HL-60/S4 treated with phorbol 12-myristate 13-acetate at 8.2 ng/mL for 4 days and 3 days (cell line): Measurements from ENCODE around the gene PANK2.
"Not testable (repeated sequence)": the region's sequence is repeated elsewhere in the genome, so short reads cannot be mapped to it uniquely, and the experiment has no call there.

Experiments used
- in situ Hi-C: fragments of 300-500 bp; cut with MboI; formaldehyde crosslinking; loops from 2 replicates; pipeline ENCODE4 v1.15.0; 2022; ENCODE audit warnings: low sequenced_read_pairs

PANK2 gene

DNA sequence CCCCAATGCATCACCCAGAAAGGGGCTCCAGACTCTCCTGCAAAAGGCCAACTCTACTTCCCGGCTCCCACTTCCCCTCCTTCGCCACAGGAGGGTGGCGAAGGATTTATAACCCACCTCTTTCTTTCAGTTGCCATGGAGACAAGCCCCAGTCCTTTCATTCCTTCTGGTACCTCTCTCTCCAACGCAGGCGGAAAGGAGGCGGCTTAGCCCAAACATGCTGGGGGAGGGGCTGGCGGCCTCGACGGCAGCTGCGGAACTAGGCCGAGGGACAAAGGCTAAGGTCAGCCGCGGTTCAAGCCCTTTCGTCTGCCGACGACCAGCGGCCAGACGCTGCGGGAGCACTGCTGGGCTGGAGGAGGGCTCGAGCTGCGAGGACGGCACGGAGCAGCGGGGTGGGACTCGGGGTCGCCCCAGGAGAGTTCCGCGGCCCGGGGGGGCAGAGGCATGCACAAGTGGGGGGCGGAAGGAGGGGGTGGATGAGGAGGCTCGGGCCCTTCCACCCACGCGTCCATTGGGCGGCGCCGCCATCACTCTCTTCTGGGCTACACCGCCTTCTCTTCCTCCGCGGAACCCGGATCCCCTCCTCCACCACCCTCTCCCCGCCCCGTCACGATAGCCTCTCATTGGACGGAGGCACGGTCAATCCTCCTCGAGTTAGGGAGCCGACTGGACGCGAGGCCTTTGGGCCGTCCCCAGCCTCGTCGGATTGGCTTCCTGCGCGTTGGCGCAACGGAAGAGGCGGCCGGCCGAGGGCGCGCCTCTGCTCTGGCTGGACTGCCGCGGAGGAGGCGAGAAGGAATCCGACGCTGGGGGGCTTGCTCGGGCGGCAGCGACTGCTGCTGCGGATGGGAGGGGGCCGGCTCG, at the start of gene PANK2:
Gene PANK2 (plus strand): TSS at position 766 of the 867 bp plus-strand sequence.
- in situ Hi-C loops, result no loop called here

DNA sequence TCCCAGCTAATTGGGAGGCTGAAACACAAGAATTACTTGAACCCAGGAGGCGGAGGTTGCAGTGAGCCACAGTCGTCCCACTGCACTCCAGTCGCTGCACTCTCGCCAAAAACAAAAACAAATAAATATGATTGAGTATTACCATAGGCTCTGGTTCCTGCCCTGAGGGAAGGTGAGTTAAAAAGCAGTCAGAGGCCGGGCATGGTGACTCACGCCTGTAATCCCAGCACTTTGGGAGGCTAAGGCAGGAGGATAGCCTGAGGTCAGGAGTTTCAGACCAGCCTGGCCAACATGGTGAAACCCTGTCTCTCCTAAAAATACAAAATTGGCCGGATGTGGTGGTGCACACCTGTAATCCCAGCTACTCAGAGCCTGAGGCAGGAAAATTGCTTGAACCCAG, 49.0 kb upstream of the PANK2 start:
- in situ Hi-C loops, result not testable (repeated sequence)

DNA sequence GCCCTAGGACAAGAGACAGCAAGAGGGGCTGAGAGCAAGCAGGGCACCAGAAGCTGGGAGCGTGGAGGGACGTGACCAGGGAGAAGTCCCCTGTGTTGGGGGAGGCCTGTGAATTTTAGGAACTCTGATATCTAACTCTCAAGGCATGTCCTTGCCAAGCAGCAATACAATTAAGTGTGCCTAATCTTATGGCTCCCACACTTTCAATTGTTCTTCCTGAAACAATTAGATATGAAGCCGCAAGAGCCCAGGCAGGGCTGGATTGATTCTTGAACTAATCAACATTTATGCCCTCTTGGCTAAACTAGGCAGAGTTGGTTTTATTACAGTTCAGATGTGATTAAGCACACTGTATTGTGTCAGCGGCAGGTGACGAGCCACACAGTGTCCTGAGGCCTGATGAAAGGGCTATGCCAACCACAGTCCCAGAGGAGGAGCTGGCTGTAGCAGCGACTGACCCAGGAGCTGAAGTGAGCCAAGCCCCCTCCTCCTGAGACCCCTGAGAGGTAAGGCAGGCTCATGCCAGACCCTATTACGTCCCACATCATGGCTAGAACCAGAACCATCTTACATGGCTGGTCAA, 46.7 kb upstream of the PANK2 start:
- in situ Hi-C loops, result no loop called here

DNA sequence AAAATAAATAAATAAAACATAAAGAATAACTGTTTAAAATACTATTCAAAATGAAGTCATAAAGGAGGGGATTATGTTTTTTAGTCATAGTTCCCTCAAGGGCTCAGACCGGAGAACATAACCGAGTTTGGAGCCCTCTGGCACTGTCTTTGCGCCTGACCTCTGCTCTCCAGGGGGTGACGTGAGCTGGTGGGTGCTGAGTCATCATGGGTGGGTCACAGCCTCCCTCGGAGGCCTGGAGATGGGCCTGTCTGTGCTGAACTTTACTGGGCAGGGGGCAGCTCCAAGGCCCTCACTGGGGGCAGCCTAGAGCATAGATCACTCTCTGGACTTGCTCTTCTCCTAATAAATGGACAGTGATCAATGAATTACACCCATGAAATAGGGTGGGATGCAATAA, 45.7 kb upstream of the PANK2 start:
- in situ Hi-C loops, result no loop called here

DNA sequence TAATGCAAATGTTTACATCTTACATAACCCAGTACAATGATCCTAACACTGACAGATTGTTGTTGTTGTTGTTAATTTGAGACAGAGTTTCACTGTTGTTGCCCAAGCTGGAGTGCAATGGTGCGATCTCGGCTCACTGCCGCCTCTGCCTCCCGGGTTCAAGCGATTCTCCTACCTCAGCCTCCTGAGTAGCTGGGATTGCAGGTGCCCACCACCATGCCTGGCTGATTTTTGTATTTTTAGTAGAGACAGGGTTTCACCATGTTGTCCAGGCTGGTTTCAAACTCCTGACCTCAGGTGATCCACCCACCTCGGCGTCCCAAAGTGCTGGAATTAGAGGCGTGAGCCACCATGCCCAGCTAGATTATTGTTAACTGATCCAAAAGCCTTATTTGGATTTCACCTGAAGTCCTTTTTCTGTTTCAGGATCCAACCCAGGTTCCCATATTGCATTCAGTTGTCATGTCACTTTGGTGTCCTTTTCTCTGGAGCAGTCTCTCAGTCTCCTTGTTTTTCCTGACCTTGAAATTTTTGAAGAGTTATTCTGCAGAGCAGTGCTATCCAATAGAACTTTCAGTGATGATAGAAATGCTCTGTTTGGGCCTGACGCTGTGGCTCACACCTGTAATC, 45.1 kb upstream of the PANK2 start:
- in situ Hi-C loops, result not testable (repeated sequence)

DNA sequence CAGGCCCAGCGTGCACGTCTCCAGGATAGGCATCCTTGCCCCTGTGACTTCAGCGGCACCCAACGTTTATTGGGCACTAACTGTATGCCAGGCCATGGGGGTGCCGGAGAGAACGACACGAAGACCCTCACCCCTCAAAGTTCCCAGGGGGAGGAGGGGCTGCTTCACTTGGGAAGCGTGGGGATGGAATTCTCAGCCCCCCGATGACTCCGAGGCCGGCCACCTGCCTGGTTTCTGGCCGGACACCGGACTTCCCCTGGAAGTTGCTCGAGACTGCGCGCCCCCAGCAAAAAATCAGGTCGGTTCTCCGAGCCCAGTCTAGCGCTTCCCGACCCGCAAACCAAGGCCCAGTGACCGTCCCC, 42.8 kb upstream of the PANK2 start:
- in situ Hi-C loops, result no loop called here

DNA sequence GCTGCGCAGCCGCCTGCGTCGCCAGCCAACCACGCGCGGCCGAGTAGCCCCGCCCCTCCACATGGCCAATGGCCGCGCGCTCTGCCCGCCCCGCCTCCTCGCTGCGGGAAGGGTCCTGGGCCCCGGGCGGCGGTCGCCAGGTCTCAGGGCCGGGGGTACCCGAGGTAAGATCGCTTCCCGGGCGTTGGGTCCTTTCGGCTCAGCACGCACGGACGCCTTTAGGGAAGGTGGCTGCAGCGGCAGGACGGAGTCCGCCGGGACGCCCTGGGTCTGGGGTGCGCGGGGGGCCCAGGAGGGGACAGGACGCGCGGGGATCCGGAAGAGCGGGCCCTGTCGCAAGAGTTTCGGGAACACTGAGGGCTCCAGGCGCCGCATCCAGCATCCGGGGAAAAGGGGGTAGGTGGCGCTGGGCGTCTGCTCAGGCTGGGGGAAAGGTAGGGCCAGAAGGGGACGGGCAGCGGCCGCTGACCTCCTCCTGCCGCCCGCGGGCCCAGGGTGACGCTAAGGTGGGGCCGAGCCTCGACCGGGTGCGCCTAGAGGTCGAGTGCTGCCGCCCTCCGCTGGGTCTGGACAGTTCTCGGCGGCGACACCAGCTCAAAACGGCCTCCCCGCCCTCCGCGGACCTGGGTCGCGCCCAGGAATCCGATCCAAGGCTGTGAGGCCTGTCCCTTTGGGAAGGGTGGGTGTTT, 42.3 kb upstream of the PANK2 start, which contains the start of gene MAVS:
Gene MAVS (plus strand): TSS at position 95 of the 689 bp plus-strand sequence. CDS start 7,791 bp downstream, outside the sequence.
- in situ Hi-C loops, result no loop called here

DNA sequence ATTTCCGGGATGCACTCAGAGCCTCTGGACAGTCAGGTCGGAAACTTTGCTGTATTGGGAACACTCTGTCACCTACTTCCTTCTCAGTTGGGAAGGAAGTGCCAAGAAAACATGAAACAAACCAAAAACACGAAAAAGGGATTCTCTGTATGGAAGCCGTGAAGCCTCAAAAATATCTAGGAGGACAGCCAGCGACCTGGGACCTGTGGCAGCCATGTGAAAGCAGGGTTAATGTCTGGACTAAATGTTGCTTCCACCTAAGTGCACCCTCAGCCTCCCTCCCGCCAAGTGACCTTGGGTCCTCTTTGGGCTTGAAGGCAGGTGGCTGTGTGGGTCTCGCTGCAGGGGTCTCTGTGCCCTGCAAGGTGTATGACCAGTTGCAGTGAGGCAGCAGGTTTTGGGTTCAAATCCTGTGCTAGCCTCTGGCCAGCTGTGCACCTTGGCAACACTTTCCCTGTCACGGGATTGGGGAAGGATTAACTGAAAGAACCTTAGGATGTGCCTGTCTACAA, 41.7 kb upstream of the PANK2 start:
- in situ Hi-C loops, result no loop called here

DNA sequence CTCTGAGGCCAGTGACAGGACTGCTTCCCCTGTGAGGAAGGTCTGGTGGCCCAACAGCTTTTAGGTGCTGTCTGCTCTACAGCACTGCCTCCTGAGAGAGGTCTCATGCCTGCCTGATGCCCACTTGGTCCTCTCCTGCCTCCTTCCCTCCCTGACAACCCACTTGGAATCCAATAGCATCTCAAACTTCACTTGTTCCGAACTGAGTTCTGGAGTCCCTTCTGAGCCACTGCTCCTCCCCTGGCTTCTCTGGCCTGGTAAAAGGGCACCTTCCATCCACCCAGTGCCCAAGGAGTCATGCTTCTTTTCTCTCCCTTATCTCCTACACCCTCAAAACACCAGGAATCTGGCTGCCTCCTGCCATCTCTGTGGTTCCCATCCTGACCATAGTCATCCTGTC, 40.6 kb upstream of the PANK2 start:
- in situ Hi-C loops, result no loop called here

DNA sequence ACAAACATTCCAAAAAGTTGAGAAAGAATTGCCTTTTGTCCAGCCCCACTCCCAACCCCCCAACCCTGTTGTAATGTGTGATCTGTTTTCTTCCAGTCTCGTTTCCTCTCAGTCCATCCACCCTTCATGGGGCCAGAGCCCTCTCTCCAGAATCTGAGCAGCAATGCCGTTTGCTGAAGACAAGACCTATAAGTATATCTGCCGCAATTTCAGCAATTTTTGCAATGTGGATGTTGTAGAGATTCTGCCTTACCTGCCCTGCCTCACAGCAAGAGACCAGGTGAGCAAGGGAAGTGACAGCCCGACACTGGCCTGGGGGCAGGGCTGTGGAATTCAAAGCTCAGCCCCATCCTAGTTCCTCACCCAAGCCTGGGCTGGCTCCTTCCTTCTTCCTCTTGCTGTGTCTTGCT, 34.7 kb upstream of the PANK2 start:
- in situ Hi-C loops, result no loop called here

DNA sequence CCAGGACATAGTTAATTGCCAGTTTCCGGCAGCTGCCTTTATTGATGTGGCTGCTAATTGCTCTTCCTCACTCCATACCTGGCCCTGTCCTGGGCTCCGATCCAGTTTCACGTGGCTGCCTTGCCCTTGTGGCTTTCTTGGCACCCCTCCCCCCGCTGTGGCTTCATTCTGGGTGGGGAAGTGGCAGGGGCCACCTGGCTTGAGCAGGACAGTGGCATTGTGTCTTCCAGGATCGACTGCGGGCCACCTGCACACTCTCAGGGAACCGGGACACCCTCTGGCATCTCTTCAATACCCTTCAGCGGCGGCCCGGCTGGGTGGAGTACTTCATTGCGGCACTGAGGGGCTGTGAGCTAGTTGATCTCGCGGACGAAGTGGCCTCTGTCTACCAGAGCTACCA, 31.8 kb upstream of the PANK2 start:
- in situ Hi-C loops, result no loop called here

DNA sequence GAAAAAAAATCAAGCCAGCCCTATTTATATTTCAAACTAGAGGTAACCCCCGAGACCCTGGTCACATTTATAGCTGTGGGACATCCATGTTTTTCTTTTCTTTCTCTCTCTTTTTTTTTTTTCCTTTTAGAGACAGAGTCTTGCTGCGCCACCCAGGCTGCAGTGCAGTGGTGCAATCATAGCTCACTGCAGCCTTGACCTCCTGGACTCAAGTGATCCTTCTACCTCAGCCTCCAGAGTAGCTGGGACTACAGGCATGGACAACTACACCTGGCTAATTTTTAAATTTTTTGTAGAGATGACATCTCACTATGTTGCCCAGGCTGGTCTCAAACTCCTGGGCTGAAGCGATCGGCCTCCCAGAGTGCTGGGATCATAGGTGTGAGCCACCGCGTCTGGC, 30.5 kb upstream of the PANK2 start:
- in situ Hi-C loops, result no loop called here

DNA sequence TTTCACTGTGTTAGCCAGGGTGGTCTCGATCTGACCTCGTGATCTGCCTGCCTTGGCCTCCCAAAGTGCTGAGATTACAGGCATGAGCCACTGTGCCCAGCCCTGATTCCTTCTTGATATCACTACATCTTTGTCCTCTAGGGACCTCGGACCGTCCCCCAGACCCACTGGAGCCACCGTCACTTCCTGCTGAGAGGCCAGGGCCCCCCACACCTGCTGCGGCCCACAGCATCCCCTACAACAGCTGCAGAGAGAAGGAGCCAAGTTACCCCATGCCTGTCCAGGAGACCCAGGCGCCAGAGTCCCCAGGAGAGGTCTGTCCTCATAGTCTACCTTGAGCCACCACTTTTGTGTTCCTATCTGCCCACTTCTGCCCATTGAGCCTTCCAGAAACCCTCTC, 28.0 kb upstream of the PANK2 start:
- in situ Hi-C loops, result no loop called here

DNA sequence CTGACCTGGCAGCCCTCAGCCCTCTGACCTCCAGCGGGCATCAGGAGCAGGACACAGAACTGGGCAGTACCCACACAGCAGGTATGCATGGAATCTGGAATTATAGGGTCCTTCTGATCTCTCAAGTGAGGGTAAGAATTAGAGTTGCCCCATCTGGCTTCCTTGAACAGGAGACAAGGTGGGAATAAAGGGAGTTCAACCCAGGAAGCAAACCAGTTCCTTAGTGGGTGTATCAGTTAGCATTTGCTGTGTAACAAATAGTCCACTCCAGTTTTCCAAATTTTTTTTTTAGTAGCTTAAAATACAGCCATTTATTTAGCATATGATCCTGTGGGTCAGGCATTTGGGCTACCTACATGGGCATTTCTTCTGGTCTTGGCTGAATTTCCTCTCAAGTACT, 26.9 kb upstream of the PANK2 start:
- in situ Hi-C loops, result no loop called here

DNA sequence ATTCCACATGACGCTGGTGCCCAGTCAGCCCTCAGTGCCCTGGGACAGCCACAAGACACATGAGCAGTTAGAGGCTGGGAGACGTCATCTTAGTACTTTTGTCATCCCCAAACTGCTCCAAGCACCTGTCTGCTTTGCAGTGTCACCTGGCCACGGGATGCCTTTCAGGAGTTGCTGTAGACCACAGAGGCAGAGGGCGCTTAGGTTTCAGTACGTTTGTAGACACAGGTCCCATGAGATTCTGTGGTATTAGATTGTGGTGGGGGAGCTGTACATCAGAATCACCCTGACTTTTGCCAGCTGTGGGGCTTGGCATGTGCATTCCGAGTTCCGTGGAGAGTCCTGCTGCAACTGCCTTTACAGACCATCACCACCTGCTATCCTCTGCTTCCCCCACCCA, 25.9 kb upstream of the PANK2 start:
- in situ Hi-C loops, result no loop called here

DNA sequence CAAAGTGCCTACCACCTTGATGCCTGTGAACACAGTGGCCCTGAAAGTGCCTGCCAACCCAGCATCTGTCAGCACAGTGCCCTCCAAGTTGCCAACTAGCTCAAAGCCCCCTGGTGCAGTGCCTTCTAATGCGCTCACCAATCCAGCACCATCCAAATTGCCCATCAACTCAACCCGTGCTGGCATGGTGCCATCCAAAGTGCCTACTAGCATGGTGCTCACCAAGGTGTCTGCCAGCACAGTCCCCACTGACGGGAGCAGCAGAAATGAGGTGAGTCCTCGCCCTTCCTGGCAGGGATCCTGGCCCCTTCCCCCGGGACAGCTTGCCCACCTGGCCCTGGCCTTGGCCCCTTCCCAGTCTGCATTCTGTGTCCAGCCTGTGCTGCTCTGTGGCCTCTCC, 24.7 kb upstream of the PANK2 start:
- in situ Hi-C loops, result no loop called here

DNA sequence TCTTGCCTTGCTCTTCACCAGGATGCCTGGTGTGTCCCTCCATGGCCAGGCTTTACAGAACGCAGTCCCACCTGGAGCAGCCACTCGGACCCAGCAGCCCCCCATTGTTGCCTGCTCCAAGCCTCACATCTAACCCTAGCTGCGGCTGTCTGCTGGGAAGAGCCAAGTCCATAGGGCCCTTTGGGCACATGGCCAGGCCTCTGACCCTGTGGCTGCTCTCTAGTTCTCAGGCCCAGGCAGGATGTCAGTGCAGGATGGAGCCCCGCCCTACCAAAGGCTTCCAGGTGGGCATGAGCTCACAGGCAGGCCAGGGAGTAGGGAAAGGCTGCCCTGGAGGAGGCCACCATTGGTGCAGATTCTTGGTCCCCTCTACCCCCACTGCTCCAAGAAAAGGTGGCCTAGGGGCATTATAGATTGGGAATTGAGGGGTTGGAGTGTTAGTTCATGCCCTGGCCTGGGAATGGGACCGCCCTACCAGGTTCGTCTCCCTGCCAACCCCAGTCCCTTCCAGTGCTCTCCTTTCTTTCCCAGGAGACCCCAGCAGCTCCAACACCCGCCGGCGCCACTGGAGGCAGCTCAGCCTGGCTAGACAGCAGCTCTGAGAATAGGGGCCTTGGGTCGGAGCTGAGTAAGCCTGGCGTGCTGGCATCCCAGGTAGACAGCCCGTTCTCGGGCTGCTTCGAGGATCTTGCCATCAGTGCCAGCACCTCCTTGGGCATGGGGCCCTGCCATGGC, 23.9 kb upstream of the PANK2 start:
- in situ Hi-C loops, result no loop called here

DNA sequence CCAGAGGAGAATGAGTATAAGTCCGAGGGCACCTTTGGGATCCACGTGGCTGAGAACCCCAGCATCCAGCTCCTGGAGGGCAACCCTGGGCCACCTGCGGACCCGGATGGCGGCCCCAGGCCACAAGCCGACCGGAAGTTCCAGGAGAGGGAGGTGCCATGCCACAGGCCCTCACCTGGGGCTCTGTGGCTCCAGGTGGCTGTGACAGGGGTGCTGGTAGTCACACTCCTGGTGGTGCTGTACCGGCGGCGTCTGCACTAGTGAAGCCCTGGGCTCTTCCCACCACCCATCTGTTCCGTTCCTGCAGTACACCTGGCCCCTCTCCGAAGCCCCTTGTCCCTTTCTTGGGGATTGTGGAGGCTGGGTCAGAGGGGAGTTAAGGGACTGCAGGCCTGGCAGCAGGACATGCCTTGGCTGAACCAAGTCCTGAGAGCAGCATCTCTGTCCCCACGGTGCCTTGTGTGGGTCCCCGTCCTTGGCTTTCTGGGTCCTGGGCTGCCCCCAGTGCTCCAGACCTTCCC, 23.2 kb upstream of the PANK2 start:
- in situ Hi-C loops, result no loop called here

DNA sequence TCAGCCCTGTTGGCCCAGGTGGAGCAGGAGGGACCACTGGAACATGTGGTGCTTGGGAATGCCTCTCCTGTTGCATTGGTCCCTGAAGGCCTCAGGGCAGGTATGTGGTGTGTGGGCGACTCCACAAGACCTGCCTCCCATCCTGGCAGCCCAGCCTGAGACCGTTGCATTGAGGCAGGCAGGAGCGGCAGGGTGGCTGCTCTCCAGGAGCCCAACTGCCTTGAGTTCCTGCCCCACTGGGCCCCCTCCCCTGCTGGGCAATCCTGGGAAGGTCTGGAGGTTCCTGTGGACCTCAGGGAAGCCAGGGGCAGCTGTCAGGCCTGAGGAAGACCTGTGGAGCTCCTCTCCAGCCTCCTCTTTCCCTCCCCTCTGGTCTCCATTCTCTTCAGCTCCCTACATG, 22.7 kb upstream of the PANK2 start:
- in situ Hi-C loops, result no loop called here

DNA sequence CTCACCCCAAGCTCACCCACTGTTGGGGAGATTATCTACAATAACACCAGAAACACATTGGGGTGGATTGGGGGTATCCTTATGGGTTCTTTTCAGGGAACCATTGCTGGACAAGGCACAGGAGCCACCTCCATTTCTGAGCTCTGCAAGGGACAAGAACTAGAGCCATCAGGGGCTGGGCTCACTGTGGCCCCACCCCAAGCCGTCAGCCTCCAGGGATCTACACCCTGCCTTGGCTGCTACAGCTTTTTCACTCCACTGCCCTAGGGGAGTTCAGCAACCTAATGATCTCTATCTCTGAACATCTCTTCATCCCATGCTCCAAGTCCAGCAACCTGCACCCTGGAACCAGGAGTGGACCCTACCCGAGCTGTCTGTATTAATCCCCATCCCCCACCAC, 21.4 kb upstream of the PANK2 start:
- in situ Hi-C loops, result no loop called here
